ENCODE measurements around the gene KRTDAP. TPM values are rescaled to one million over a fixed set of nuclear protein-coding genes. Genes with fewer than 3 reads are reported as not detected.

The KRTDAP gene, protein sequence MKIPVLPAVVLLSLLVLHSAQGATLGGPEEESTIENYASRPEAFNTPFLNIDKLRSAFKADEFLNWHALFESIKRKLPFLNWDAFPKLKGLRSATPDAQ
- polyA plus RNA-seq (53.5 to 188 TPM (median 85.4 TPM) in 3 replicates), polyA minus RNA-seq (16.1 to 36.4 TPM (median 35.0 TPM) in 3 replicates)
- 146 TPM for polyA plus RNA-seq (2011; ENCODE audit: low read depth)
- polyA plus RNA-seq (2011; cell fraction: cytosol; rRNA removed): 64.3 and 97.4 TPM in 2 replicates
- polyA plus RNA-seq (2011; cell fraction: nucleus; rRNA removed): 69.1 and 104 TPM in 2 replicates
- polyA plus RNA-seq (2012; ENCODE audit: low replicate concordance): 70.9 and 947 TPM in 2 replicates
- polyA minus RNA-seq (2011; cell fraction: cytosol; rRNA and poly(A)+ RNA removed): 26.7 TPM
- 20.2 and 28.7 TPM in 2 replicates for polyA minus RNA-seq (2011; cell fraction: nucleus; rRNA and poly(A)+ RNA removed)

DNA sequence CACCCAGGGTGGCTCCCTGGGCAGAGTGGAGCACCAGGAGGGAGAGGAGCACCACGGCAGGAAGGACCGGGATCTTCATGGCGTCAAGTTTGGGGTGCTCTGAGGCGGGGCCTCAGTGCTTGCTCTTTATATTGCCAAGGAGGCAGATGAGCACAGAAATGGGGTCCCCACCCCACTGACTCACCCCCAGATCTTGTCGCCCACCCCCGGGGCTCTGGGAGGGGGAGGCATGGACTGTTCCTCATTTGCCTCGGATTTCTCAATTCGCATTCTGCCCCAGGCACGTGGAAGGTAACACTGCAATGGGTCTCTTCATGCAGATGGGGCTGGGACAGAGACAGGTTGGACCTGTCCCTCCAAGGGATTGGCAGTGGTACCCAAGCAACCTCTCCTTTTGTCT lies at the start of gene KRTDAP:
Gene KRTDAP (minus strand): TSS at position 101 of the 400 bp plus-strand sequence. CDS start 22 bp downstream, at position 79.
- H2AFZ ChIP-seq (ENCODE audit: control insufficient read depth, low read length): no peak within 1 kb of the TSS
- H3K9me3 ChIP-seq (ENCODE audit: control insufficient read depth, low read depth, low read length): no peaks in the 10 kb centered on the region
- no peaks in the 10 kb centered on the region for H3K79me2 ChIP-seq (ENCODE audit: control insufficient read depth, insufficient read depth, low read length)
- FAIRE-seq (no peak), DNase-seq (ENCODE audit: low read depth, low spot score) (no peak)
- H3K4me3 ChIP-seq (ENCODE audit: control insufficient read depth in 2 of 3, extremely low read depth in 1 of 3, insufficient read depth in 2 of 3, low read depth in 1 of 3, low read length in 3 of 3): no peak within 1 kb of the TSS
- dilution Hi-C loops (cut with MboI; ENCODE audit: extremely low pct_ligation_motif_present, low sequenced_read_pairs): no loop called here
- H3K9ac ChIP-seq (ENCODE audit: control insufficient read depth, extremely low read depth, insufficient read depth, low read length): no peak within 1 kb of the TSS
- no peak within 1 kb of the TSS for H3K4me2 ChIP-seq (ENCODE audit: control insufficient read depth, extremely low read depth, insufficient read depth, low read depth, low read length)
- H3K9me1 ChIP-seq (ENCODE audit: control insufficient read depth, extremely low read depth, insufficient read depth, low read length): no peaks in the 10 kb centered on the region
- H3K4me1 ChIP-seq (ENCODE audit: control insufficient read depth, extremely low read depth, insufficient read depth, low read length): peaks cover 18% of the 10 kb centered on the region
- H3K27ac ChIP-seq (ENCODE audit: control insufficient read depth, insufficient read depth, low read length): no peak within 1 kb of the TSS
- no peak for TF ChIP-seq EZH2 (IDR thresholded peaks at IDR 0.05; ENCODE audit: low read length)
- TF ChIP-seq, protein P1, sequence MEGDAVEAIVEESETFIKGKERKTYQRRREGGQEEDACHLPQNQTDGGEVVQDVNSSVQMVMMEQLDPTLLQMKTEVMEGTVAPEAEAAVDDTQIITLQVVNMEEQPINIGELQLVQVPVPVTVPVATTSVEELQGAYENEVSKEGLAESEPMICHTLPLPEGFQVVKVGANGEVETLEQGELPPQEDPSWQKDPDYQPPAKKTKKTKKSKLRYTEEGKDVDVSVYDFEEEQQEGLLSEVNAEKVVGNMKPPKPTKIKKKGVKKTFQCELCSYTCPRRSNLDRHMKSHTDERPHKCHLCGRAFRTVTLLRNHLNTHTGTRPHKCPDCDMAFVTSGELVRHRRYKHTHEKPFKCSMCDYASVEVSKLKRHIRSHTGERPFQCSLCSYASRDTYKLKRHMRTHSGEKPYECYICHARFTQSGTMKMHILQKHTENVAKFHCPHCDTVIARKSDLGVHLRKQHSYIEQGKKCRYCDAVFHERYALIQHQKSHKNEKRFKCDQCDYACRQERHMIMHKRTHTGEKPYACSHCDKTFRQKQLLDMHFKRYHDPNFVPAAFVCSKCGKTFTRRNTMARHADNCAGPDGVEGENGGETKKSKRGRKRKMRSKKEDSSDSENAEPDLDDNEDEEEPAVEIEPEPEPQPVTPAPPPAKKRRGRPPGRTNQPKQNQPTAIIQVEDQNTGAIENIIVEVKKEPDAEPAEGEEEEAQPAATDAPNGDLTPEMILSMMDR (optimal IDR thresholded peaks at IDR 0.05 in 1 of 3, IDR thresholded peaks at IDR 0.05 in 1 of 3, conservative IDR thresholded peaks at IDR 0.05 in 1 of 3; ENCODE audit: extremely low read depth in 1 of 3, insufficient read depth in 2 of 3, low read length in 3 of 3): no peak
- peaks cover 22% of the 10 kb centered on the region for H3K27me3 ChIP-seq (ENCODE audit: control insufficient read depth, extremely low read depth, insufficient read depth, low read length)
- H3K36me3 ChIP-seq (ENCODE audit: control insufficient read depth in 2 of 2, extremely low read depth in 1 of 2, insufficient read depth in 2 of 2, low read length in 2 of 2): no peaks in the 10 kb centered on the region
- peaks cover 2% of the 10 kb centered on the region for H4K20me1 ChIP-seq (ENCODE audit: control insufficient read depth, extremely low read depth, insufficient read depth, low read length)

DNA sequence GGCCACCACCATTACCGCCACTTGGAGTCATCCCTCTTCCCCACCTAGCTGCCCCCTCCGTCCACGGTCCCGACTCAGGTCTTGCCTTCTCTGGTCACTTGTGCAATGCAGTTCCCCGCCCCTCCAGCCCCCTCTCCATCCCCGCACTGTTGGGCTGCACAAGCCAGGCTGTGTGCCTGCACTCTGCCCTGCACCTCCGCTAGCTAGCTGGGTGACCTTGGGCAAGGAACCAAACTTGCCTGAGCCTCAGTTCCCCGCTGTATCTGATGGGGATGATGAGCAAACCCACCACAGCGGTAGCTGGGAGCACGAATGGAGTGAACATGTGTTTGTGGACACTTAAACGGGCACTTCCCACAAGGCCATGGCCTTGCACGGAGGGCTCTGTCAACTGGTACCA lies 49.6 kb upstream of the KRTDAP start:
- Histone ChIP-seq H3K27ac (ENCODE audit: control insufficient read depth, insufficient read depth, low read length) (no peak overlapping the region), H3K9ac (ENCODE audit: control insufficient read depth, extremely low read depth, insufficient read depth, low read length) (no peak overlapping the region), H3K79me2 (ENCODE audit: control insufficient read depth, insufficient read depth, low read length) (peaks cover 13% of the 10 kb centered on the region), H3K36me3 (ENCODE audit: control insufficient read depth in 2 of 2, extremely low read depth in 1 of 2, insufficient read depth in 2 of 2, low read length in 2 of 2) (peaks cover 4 to 6% of the 10 kb centered on the region in 2 experiments), H3K4me2 (ENCODE audit: control insufficient read depth, extremely low read depth, insufficient read depth, low read depth, low read length) (no peak overlapping the region), H3K4me1 (ENCODE audit: control insufficient read depth, extremely low read depth, insufficient read depth, low read length) (peaks cover 6% of the 10 kb centered on the region), H3K27me3 (ENCODE audit: control insufficient read depth, extremely low read depth, insufficient read depth, low read length) (peaks cover 2% of the 10 kb centered on the region), H4K20me1 (ENCODE audit: control insufficient read depth, extremely low read depth, insufficient read depth, low read length) (no peaks in the 10 kb centered on the region), H3K9me3 (ENCODE audit: control insufficient read depth, low read depth, low read length) (no peaks in the 10 kb centered on the region), H2AFZ (ENCODE audit: control insufficient read depth, low read length) (no peak overlapping the region), H3K9me1 (ENCODE audit: control insufficient read depth, extremely low read depth, insufficient read depth, low read length) (no peaks in the 10 kb centered on the region), H3K4me3 (ENCODE audit: control insufficient read depth in 2 of 3, extremely low read depth in 1 of 3, insufficient read depth in 2 of 3, low read depth in 1 of 3, low read length in 3 of 3) (no peak overlapping the region)
- no peak for FAIRE-seq
- DNase-seq (ENCODE audit: low read depth, low spot score): no peak
- dilution Hi-C loops (cut with MboI; ENCODE audit: extremely low pct_ligation_motif_present, low sequenced_read_pairs): no loop called here
- TF ChIP-seq, protein P1 (optimal IDR thresholded peaks at IDR 0.05 in 1 of 3, IDR thresholded peaks at IDR 0.05 in 1 of 3, conservative IDR thresholded peaks at IDR 0.05 in 1 of 3; ENCODE audit: extremely low read depth in 1 of 3, insufficient read depth in 2 of 3, low read length in 3 of 3): no peak
- no peak for TF ChIP-seq EZH2 (IDR thresholded peaks at IDR 0.05; ENCODE audit: low read length)

Measured in keratinocyte (primary cell).